B cell (primary cell): Measurements from ENCODE around the gene ITGB6. TPM values are rescaled to one million over a fixed set of nuclear protein-coding genes. Genes with fewer than 3 reads are reported as not detected.

Source experiments
- ATAC-seq: fragments of 200-7000 bp; cut with Tn5 transposase; one replicate; pipeline ENCODE4 v1.10.0; 2021; ENCODE audit warnings: low read depth, mild to moderate bottlenecking, moderate number of reproducible peaks, moderate library complexity
- CTCF ChIA-PET: fragments of 350-600 bp; sonication (Branson Sonifier 250); formaldehyde crosslinking; loops from one replicate; lab custom pipeline; 2021; ENCODE audit warnings: antibody characterized with exemption, inconsistent platforms; lab: Charles Lee
- POLR2A ChIA-PET: fragments of 350-600 bp; sonication (Branson Sonifier 250); formaldehyde crosslinking; loops from one replicate; lab custom pipeline; 2021; ENCODE audit warnings: antibody characterized with exemption; lab: Charles Lee
- DNase-seq: peaks from one replicate; pipeline ENCODE4 v3.0.0; 2013
- H2AFZ ChIP-seq: 2 replicates; pipeline ENCODE4 v1.6.1; 2012; ENCODE audit warnings: mild to moderate bottlenecking, low read depth, low read length; ENCODE audit not compliant: insufficient read depth, poor library complexity, severe bottlenecking
- H3K27ac ChIP-seq, 2 donors: 1 replicate in 1 of 2; 2 replicates in 1 of 2; pipeline ENCODE4 v1.5.1; 2012 to 2013; ENCODE audit warnings: low read length in 2 of 2, mild to moderate bottlenecking in 2 of 2, moderate library complexity in 1 of 2
- H3K27me3 ChIP-seq, 4 experiments: fragments of 200-600 bp in 1 of 4; sonication (generic) in 1 of 4; replicated peaks in 1 of 4; 1 replicate in 2 of 4; 2 replicates in 2 of 4; pipeline versions ENCODE4 v1.6.1 to v1.7.0; 2013 to 2016; ENCODE audit warnings: low read length in 3 of 4, mild to moderate bottlenecking in 2 of 4, mixed read lengths in 1 of 4, moderate library complexity in 1 of 4; ENCODE audit not compliant: insufficient read depth in 4 of 4, control insufficient read depth in 3 of 4; ENCODE audit errors: control extremely low read depth in 1 of 4
- H3K36me3 ChIP-seq, 2 experiments: replicated peaks in 1 of 2; 1 replicate in 1 of 2; 2 replicates in 1 of 2; pipeline versions ENCODE4 v1.6.1 to v1.7.1; 2013; ENCODE audit warnings: low read length in 1 of 2; ENCODE audit not compliant: insufficient read depth in 2 of 2, control insufficient read depth in 1 of 2; ENCODE audit errors: control extremely low read depth in 1 of 2, extremely low read depth in 1 of 2
- H3K4me1 ChIP-seq, 2 donors: fragments of 200-600 bp in 1 of 2; sonication (generic) in 1 of 2; 1 replicate in 1 of 2; 2 replicates in 1 of 2; pipeline versions ENCODE4 v1.5.1 to v1.6.1; 2013 to 2017; ENCODE audit warnings: low read length in 2 of 2; ENCODE audit not compliant: control insufficient read depth in 2 of 2, insufficient read depth in 2 of 2
- H3K4me2 ChIP-seq: replicated peaks from 2 replicates; pipeline ENCODE3; 2012; ENCODE audit warnings: mild to moderate bottlenecking, low read depth, low read length; ENCODE audit not compliant: poor library complexity, severe bottlenecking
- H3K4me3 ChIP-seq, 5 experiments: fragments of 200-600 bp in 1 of 5; sonication (generic) in 1 of 5; 1 replicate in 3 of 5; 2 replicates in 2 of 5; pipeline versions ENCODE4 v1.5.1 to v1.7.0; 2011 to 2016; ENCODE audit warnings: low read length in 4 of 5, mild to moderate bottlenecking in 4 of 5, low read depth in 2 of 5, control low read depth in 1 of 5, moderate library complexity in 1 of 5; ENCODE audit not compliant: insufficient read depth in 1 of 5; ENCODE audit errors: control extremely low read depth in 1 of 5, extremely low read depth in 1 of 5
- H3K79me2 ChIP-seq: fragments of 200-600 bp; sonication (generic); one replicate; pipeline ENCODE4 v1.6.0; 2016; ENCODE audit warnings: low read length; ENCODE audit not compliant: control insufficient read depth, insufficient read depth
- H3K9ac ChIP-seq: fragments of 200-600 bp; sonication (generic); 2 replicates; pipeline ENCODE4 v1.6.1; 2017; ENCODE audit warnings: mild to moderate bottlenecking, low read length, moderate library complexity
- H3K9me3 ChIP-seq, 3 donors: one replicate each; pipeline versions ENCODE4 v1.6.1 to v1.7.1; 2013; ENCODE audit warnings: low read length in 2 of 3; ENCODE audit not compliant: control insufficient read depth in 2 of 3, insufficient read depth in 1 of 3; ENCODE audit errors: control extremely low read depth in 1 of 3
- H4K20me1 ChIP-seq: 2 replicates; pipeline ENCODE4 v1.6.0; 2012; ENCODE audit warnings: mild to moderate bottlenecking, low read length; ENCODE audit not compliant: insufficient read depth, control insufficient read depth, poor library complexity, severe bottlenecking
- H3K27ac Mint-ChIP-seq: one replicate; pipeline ENCODE4 v1.8.0; 2021; ENCODE audit warnings: mixed read lengths
- H3K27me3 Mint-ChIP-seq: one replicate; pipeline ENCODE4 v1.8.0; 2021; ENCODE audit warnings: mixed read lengths
- H3K4me1 Mint-ChIP-seq: one replicate; pipeline ENCODE4 v1.8.0; 2021; ENCODE audit warnings: mixed read lengths
- H3K4me3 Mint-ChIP-seq: one replicate; pipeline ENCODE4 v1.8.0; 2021; ENCODE audit warnings: mixed read lengths
- H3K9me3 Mint-ChIP-seq: one replicate; pipeline ENCODE4 v1.8.0; 2022; ENCODE audit warnings: mixed read lengths; ENCODE audit not compliant: insufficient read depth
- CTCF ChIP-seq: fragments of 200-600 bp; IDR thresholded peaks from one replicate; pipeline ENCODE4 v1.8.0; 2022; ENCODE audit warnings: antibody characterized with exemption, mild to moderate bottlenecking
- EZH2 ChIP-seq: IDR thresholded peaks from 2 replicates; pipeline ENCODE4 v1.6.1; 2012; ENCODE audit warnings: borderline replicate concordance, low read depth, mild to moderate bottlenecking, moderate library complexity, low read length; ENCODE audit not compliant: insufficient read depth, poor library complexity, severe bottlenecking
- WGBS: methylation state at CpG from one replicate; pipeline ENCODE4 v1.1.5; 2013; ENCODE audit warnings: missing lambda C conversion rate; ENCODE audit not compliant: insufficient coverage; 5-methylcytosine and 5-hydroxymethylcytosine counted together
- intact Hi-C: fragments of 100-400 bp; cut with micrococcal nuclease; formaldehyde crosslinking; loops from one replicate; pipeline ENCODE4 v1.10.0; 2022
- polyA plus RNA-seq: library from polyadenylated mRNA; depleted of rRNA; stranded (reverse); fragments of >200 nt; gene quantifications from 2 replicates; pipeline ENCODE4 v1.2.3, GENCODE V29; 2012
- total RNA-seq, 2 donors: library from RNA; stranded (reverse); fragments of 120-200 nt in 1 of 2; gene quantifications; 1 replicate in 1 of 2; 2 replicates in 1 of 2; pipeline versions ENCODE4 v1.2.3 to v1.2.4, GENCODE V29; 2013 to 2022

Gene ITGB6
- total and polyA plus RNA-seq, 2 donors (not counting 1 experiment from before 2014, with no cell fraction given): not detected

DNA sequence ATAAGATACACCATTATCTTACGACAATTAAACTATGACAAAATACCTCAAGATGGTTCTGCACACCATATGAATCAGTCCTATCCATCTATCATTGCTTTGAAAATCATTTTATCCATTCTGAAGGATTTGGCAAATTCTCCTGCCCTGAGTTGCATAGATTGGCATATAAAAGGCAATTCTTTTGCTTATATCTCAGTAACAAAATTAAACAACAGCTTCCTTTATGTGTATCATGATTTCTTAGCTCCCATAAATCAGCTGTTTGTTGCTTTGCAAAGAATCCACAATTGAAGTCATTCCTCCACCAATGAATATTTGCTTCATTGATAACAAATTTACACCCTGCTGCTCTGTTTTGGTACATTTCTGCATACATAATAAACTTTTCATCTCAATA lies 61.7 kb downstream of the ITGB6 start:
- TF ChIP-seq EZH2 (no peak), CTCF (no peak)
- WGBS: no CpG with 5 or more reads among the region's 1 CpG
- no peak overlapping the region for H3K27ac ChIP-seq
- no peak overlapping the region for H3K27ac Mint-ChIP-seq
- CTCF ChIA-PET: no interaction called here
- H3K4me3 ChIP-seq: no peak overlapping the region
- H3K4me2 ChIP-seq: no peak overlapping the region
- H3K4me1 ChIP-seq: no peaks in the 10 kb centered on the region
- no peaks in the 10 kb centered on the region for H3K4me1 Mint-ChIP-seq
- no peaks in the 10 kb centered on the region for H3K27me3 ChIP-seq
- no peaks in the 10 kb centered on the region for H3K79me2 ChIP-seq
- H3K36me3 ChIP-seq: no peaks in the 10 kb centered on the region
- H3K9me3 Mint-ChIP-seq: no peaks in the 10 kb centered on the region
- no peaks in the 10 kb centered on the region for H3K9me3 ChIP-seq
- H3K9ac ChIP-seq: no peak overlapping the region
- peaks cover 3% of the 10 kb centered on the region for H3K27me3 Mint-ChIP-seq
- H4K20me1 ChIP-seq: no peaks in the 10 kb centered on the region
- intact Hi-C loops: no loop called here
- no peak overlapping the region for H2AFZ ChIP-seq
- DNase-seq: no peak
- H3K4me3 Mint-ChIP-seq: no peak overlapping the region
- POLR2A ChIA-PET: no interaction called here
- no peak for ATAC-seq

- no peak for TF ChIP-seq EZH2
- no peak for TF ChIP-seq CTCF
- Histone ChIP-seq H3K36me3 (no peaks in the 10 kb centered on the region), H3K4me3 (no peak overlapping the region), H3K27ac (no peak overlapping the region), H3K4me2 (no peak overlapping the region), H3K79me2 (no peaks in the 10 kb centered on the region), H3K27me3 (no peaks in the 10 kb centered on the region), H2AFZ (no peak overlapping the region), H3K4me1 (no peaks in the 10 kb centered on the region), H4K20me1 (no peaks in the 10 kb centered on the region), H3K9me3 (no peaks in the 10 kb centered on the region), H3K9ac (no peak overlapping the region)
- ATAC-seq: no peak
- WGBS: 91% methylated on average over 7 of the region's 8 CpGs
- Mint-ChIP-seq H3K4me1 (no peaks in the 10 kb centered on the region), H3K27me3 (peaks cover 7% of the 10 kb centered on the region), H3K4me3 (no peak overlapping the region), H3K9me3 (no peaks in the 10 kb centered on the region), H3K27ac (no peak overlapping the region)
- no peak for DNase-seq
- ChIA-PET POLR2A (no interaction called here), CTCF (no interaction called here)
- intact Hi-C loops: no loop called here
These were observed 62.6 kb downstream of the ITGB6 start for GRCh38 chr2:160137464-160137863.
